A673 (cell line): ENCODE measurements around the gene NUP62.
"Not testable (repeated sequence)": the region's sequence is repeated elsewhere in the genome, so short reads cannot be mapped to it uniquely, and the experiment has no call there.

Source experiments
- EZH2 ChIP-seq: fragments of 200-600 bp; sonication (generic); IDR thresholded peaks from 2 replicates; pipeline ENCODE4 v1.6.1; 2017; ENCODE audit warnings: borderline replicate concordance, low read depth, mild to moderate bottlenecking, mixed read lengths, antibody characterized with exemption, low read length; ENCODE audit not compliant: poor library complexity, severe bottlenecking
- TF ChIP-seq, protein P1 (sequence below): fragments of 300-800, 200-600 bp; sonication (generic); conservative IDR thresholded peaks from 2 replicates; pipeline ENCODE4 v1.5.1; 2017; ENCODE audit warnings: low read depth, mild to moderate bottlenecking, antibody characterized with exemption, low read length, moderate library complexity, mixed read lengths

DNA sequence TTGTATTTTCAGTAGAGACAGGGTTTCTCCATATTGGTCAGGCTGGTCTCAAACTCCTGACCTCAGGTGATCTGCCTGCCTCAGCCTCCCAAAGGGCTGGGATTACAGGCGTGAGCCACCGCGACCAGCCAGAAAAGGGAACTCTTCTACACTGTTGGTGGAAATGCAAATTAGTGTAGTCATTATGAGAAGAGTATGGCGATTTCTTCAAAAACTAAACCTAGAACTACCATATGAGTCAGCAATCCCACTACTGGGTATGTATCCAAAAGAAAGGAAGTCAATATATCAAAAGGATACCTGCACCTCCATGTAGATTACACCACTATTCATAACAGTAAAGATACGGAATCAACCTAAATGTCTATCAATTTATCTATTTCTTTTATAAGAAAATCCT is 15.3 kb upstream of the NUP62 start:
- TF ChIP-seq, protein P1, sequence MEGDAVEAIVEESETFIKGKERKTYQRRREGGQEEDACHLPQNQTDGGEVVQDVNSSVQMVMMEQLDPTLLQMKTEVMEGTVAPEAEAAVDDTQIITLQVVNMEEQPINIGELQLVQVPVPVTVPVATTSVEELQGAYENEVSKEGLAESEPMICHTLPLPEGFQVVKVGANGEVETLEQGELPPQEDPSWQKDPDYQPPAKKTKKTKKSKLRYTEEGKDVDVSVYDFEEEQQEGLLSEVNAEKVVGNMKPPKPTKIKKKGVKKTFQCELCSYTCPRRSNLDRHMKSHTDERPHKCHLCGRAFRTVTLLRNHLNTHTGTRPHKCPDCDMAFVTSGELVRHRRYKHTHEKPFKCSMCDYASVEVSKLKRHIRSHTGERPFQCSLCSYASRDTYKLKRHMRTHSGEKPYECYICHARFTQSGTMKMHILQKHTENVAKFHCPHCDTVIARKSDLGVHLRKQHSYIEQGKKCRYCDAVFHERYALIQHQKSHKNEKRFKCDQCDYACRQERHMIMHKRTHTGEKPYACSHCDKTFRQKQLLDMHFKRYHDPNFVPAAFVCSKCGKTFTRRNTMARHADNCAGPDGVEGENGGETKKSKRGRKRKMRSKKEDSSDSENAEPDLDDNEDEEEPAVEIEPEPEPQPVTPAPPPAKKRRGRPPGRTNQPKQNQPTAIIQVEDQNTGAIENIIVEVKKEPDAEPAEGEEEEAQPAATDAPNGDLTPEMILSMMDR: not testable (repeated sequence)
- not testable (repeated sequence) for TF ChIP-seq EZH2
